Vagina (tissue), 2 donors: ENCODE results near the gene SH3BP2.

Experiments
- CTCF ChIP-seq, 3 experiments: fragments of 450-650 bp in 2 of 3; fragments of 200-600 bp in 1 of 3; sonication (generic) in 1 of 3; IDR thresholded peaks; one replicate each; pipeline ENCODE4 v1.5.1; 2017 to 2019; ENCODE audit warnings: antibody characterized with exemption in 3 of 3, mild to moderate bottlenecking in 2 of 3, moderate library complexity in 2 of 3
- POLR2A ChIP-seq, 2 donors: fragments of 450-650 bp; IDR thresholded peaks; one replicate each; pipeline ENCODE4 v1.6.1; 2017; ENCODE audit warnings: antibody characterized with exemption in 2 of 2, mild to moderate bottlenecking in 2 of 2, moderate library complexity in 2 of 2
- POLR2AphosphoS5 ChIP-seq, 2 donors: sonication (generic); formaldehyde crosslinking; IDR thresholded peaks; one replicate each; pipeline ENCODE4 v1.9.0; 2017; ENCODE audit warnings: antibody characterized with exemption in 2 of 2, mild to moderate bottlenecking in 2 of 2, low read depth in 1 of 2; ENCODE audit not compliant: insufficient read depth in 1 of 2

- no peak for TF ChIP-seq CTCF (IDR thresholded peaks at IDR 0.05)
- no peak for TF ChIP-seq POLR2AphosphoS5 (IDR thresholded peaks at IDR 0.05; ENCODE audit: insufficient read depth in 1 of 2, low read depth in 1 of 2)
- TF ChIP-seq POLR2A (IDR thresholded peaks at IDR 0.05) = no peak
Observed at GRCh38 chr4:2879026-2879425, 86.1 kb downstream of the SH3BP2 start.
